GM19351 (cell line): ENCODE results near the gene NDUFAF7.
A peak's percentile ranks its signal among the peaks of the same experiment; 100 is the strongest.
"Not testable (repeated sequence)": the region's sequence is repeated elsewhere in the genome, so short reads cannot be mapped to it uniquely, and the experiment has no call there.

Experiments used
- ATAC-seq: cut with Tn5 transposase; IDR thresholded peaks from one replicate; pipeline ENCODE4 v1.9.1; 2021; ENCODE audit warnings: mild to moderate bottlenecking, moderate library complexity; ENCODE audit not compliant: unreplicated experiment

Gene NDUFAF7

GRCh38 chr2:37211939-37212338 is 19.5 kb upstream of the NDUFAF7 start:
- ATAC-seq: no peak

DNA sequence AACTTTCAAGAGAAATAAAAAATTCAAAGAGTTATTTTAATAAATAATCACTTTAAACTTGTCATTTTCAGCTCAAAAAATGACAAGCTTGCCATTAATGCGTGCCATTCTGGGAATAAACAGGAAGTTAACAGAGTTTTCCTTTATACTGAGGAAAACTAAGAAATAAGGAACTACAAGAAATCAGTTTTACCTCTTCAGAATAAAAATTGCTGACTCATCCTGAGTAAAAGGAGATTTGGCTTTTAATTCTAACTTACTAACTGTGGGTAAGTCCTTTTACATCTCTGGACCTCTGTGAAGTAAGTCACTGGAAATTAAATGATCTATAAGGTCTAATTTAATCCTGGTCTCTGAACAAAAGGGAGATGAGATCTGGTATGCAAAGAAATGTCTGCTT is 16.2 kb upstream of the NDUFAF7 start:
- no peak for ATAC-seq

GRCh38 chr2:37219046-37219445 is 12.4 kb upstream of the NDUFAF7 start:
- no peak for ATAC-seq

- ATAC-seq: no peak
These were observed 8.3 kb upstream of the NDUFAF7 start for GRCh38 chr2:37223131-37223530.

- no peak for ATAC-seq
These were observed 7.4 kb upstream of the NDUFAF7 start for GRCh38 chr2:37224063-37224462.

GRCh38 chr2:37225129-37225528 is 6.3 kb upstream of the NDUFAF7 start:
- ATAC-seq: not testable (repeated sequence)

- no peak for ATAC-seq
These were observed 4.6 kb upstream of the NDUFAF7 start for GRCh38 chr2:37226863-37227262.

GRCh38 chr2:37228788-37229187 is 2.7 kb upstream of the NDUFAF7 start:
- ATAC-seq: no peak

DNA sequence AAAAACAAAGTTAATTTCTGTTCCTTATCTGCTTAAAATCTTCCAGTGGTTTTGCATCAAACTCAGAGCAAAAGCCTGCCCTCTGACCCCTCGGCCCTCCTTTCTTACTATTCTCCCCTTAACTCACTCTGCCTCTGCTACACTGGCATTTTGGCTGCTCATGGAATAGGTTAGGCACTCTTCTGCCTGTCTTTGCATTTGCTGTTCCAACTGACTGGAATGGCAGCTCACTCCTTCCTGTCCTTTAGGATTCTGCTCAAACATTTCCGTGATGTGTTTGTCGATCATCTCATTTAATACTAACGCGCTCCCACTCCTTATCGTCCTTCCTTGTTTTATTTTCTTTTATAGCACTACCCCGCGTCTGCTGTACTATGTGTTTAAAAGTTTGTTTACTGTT is 877 bp upstream of the NDUFAF7 start:
- ATAC-seq: no peak

DNA sequence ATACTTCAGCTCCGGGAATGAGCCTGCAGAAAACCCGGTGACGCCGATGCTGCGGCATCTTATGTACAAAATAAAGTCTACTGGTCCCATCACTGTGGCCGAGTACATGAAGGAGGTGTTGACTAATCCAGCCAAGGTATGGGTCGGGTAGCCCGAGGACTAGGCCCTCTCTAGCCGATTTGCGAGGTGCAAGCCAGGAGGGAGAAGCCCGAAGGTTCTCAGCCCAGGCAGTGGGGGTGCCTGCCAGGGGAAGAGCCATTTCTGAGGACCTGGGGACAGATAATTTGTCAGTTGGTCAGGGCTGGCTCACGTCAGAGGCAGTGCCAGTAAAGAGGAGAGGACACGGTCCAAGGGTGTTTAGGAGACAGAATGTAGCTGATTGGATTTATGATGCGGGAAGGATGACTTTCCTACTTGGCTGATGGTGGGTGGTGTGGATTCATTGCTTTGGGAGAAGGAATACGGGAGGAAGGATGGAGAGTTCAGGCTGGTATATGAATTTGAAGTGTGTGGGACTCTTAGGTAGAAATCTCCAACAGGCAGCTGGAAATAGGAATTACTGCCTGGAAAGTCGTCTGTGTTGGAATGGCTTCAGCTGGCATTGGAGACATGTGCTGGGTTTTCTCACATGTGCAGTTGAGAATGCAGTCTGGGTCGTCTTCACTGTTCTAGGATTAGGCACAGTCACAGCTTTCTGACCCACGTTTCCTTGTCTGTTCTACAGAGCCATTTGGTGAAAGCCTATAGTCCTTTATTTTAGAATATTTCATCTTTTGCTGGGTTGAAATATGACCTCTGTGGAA is 874 bp downstream of the NDUFAF7 start:
- peak; percentile 17 for ATAC-seq

GRCh38 chr2:37243435-37243834 is 12.0 kb downstream of the NDUFAF7 start:
- ATAC-seq: no peak

- peak; percentile 95 for ATAC-seq
These were observed 12.6 kb downstream of the NDUFAF7 start for GRCh38 chr2:37244017-37244416.

- ATAC-seq: no peak
These were observed 13.3 kb downstream of the NDUFAF7 start for GRCh38 chr2:37244755-37245154.

GRCh38 chr2:37246205-37246604 is 14.7 kb downstream of the NDUFAF7 start:
- ATAC-seq: no peak

- no peak for ATAC-seq
These were observed 19.6 kb downstream of the NDUFAF7 start for GRCh38 chr2:37250869-37251740.

GRCh38 chr2:37262522-37262921 is 31.1 kb downstream of the NDUFAF7 start:
- ATAC-seq: no peak

DNA sequence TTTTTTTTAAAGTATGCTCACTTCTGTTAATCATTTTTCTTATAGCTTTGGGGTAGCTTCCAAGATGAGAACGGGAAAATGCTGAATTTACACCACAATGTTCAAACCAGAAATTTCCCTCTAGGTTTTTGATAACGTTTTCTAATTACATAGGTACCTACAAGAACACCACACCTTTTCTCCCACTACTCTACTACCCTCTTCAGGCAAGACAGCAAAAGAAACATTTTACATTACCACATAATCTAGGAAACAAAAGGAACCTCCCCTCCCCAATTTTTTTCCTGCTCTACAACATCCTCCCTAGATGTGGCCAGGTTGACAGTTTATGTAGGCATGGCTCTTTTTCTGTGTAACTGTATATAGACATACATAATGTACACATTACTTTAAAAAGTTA is 32.4 kb downstream of the NDUFAF7 start:
- no peak for ATAC-seq

DNA sequence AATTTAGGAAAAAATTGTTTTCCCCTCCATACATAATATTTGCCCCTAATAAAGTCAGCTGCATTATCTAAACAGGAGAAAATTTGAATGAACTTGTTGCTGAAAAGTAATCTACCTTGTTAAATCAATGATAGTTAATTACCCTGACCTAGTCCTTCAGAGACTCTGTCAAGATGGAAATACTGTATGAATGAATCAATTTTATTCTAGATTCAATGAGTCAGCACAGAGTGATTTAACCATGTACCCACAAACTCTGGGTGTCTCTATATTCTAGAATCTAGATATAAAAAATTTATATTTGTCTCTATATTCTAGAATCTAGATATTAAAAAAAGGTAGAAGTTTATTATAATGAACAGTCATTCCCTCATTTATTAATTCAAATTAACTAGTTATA is 36.2 kb downstream of the NDUFAF7 start:
- ATAC-seq: no peak

DNA sequence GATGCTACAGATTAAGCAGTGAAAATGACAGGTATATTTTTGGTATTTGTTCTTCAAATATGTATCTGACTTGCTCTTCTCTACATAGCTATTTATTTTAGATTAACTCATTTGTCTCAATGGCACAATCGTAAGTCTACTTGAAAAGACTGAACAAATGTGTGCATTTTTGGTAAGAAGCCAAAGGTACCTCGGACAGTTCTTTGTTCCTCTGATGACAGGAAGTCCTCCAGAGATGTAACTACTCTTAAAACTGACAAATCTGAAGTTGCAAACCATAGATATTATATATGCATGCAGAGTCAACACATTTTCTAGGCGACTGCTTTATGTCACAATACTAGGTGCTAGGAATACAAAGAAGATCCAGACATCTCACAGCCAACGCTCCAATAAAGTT is 36.7 kb downstream of the NDUFAF7 start:
- ATAC-seq: no peak

DNA sequence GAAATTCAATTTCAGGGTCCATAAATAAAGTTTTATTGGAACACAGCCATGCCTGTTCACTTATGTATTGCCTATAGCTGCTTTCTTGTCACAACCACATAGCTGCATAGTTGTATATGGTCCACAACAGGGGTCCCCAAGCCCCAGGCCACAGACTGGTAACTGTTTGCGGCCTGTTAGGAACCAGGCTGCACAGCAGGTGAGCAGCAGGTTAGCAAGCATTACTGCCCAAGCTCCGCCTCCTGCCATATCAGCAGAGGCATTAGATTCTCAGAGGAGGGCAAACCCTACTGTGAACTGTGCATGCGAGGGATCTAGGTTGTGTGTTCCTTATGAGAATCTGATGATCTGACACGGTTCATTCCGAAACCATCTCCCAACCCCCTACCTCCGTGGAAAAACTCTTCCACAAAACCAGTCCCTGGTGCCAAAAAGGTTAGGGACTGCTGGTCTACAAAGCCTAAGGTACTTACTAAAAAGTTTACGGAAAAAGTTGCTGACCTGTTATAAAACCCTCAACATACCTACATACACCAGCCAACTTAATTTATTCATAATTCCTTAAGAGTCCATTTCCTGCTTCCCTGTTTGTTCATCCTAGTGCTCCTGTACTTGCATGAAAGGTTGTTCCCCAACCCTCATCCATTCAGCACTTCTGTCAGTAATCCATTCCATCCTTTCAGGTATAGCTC is 40.1 kb downstream of the NDUFAF7 start:
- ATAC-seq: no peak

DNA sequence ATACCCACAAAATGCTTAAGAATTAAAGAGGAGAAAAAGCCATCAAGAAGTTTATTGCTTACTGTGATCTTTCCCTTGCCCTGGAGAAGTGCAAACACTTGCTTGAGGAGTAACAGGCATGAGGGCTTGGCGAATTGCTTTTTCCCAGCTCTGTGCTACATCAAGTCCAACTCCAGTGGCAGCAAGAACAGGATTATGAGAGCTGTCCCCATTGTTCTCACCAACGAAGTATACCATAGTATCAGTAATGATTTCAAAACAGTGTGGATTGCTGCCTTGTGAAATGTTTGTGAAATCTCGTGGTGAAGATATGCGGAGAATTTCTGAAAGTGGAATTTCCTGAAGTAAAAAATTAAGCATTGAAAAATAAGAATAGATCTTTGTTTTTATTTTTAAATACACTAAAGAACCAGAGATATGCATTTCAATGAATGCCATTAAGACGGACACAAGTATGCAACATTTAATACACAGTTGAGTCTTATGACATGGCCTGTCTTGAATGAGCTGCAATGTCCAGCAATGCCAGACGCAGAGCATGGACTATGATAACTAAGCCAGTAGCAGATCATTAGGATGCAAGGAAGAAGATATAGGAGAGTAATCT is 43.0 kb downstream of the NDUFAF7 start:
- ATAC-seq: no peak
